ENCODE measurements around the gene DAB2IP.

- no peak for TF ChIP-seq BHLHE40 (IDR thresholded peaks at IDR 0.05; ENCODE audit: borderline replicate concordance)
- TF ChIP-seq FOXA1 (IDR thresholded peaks at IDR 0.05), result no peak
- no peak for TF ChIP-seq HDGF (IDR thresholded peaks at IDR 0.05; ENCODE audit: borderline replicate concordance)
- TF ChIP-seq ELF4 (IDR thresholded peaks at IDR 0.05), result no peak
- TF ChIP-seq ZNF384 (IDR thresholded peaks at IDR 0.05), result no peak
- TF ChIP-seq SP1 (IDR thresholded peaks at IDR 0.05), result no peak
- TF ChIP-seq LEF1 (IDR thresholded peaks at IDR 0.05; ENCODE audit: borderline replicate concordance), result no peak
- TF ChIP-seq CTBP1 (IDR thresholded peaks at IDR 0.05; ENCODE audit: borderline replicate concordance), result no peak
These were observed 43.8 kb upstream of the DAB2IP start for GRCh38 chr9:121607434-121608167.
